ENCODE measurements around the gene GPR63. TPM values are rescaled to one million over a fixed set of nuclear protein-coding genes. Genes with fewer than 3 reads are reported as not detected.

Gene GPR63
- total and polyA plus RNA-seq, 2 of the 4 experiments (the other 2 are of a cell fraction): 0.36 to 0.44 TPM

DNA sequence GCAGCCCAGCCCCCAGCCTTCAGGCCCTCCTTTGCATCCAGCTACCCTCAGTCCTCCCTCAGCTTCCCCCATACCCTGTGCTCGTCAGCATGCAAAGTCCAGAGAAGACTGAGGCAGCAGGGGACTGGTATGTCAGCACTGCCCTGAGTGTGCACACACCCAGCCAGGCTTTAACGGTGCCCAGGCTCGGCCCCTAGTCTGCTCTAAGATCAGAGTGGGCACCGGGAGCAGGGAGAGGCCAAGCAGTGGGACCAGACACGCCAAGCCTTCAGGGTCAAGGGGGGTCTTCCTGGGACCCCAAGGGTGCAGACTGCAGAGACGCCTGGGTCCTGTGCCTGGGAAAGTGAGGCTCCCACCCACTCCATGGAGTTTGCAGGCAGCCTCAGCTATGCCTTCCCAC is 74.7 kb downstream of the GPR63 start:
- Histone ChIP-seq H3K9ac (ENCODE audit: low read depth, low read length) (no peak overlapping the region), H3K4me2 (ENCODE audit: low read depth, low read length) (no peak overlapping the region), H2AK5ac (ENCODE audit: low read depth, low read length) (no peak overlapping the region), H3K9me3 (ENCODE audit: control insufficient read depth, insufficient read depth, low read length) (no peaks in the 10 kb centered on the region), H2BK15ac (ENCODE audit: low read depth, low read length) (no peak overlapping the region), H2BK5ac (ENCODE audit: low read depth, low read length, poor library complexity, severe bottlenecking) (no peak overlapping the region), H2AFZ (replicated peaks; ENCODE audit: low read length, poor library complexity) (no peak overlapping the region), H2BK20ac (ENCODE audit: low read depth, low read length) (no peak overlapping the region), H4K91ac (ENCODE audit: insufficient read depth, low read depth, low read length) (no peak overlapping the region), H3K4me1 (ENCODE audit: control insufficient read depth, insufficient read depth, low read length) (no peaks in the 10 kb centered on the region), H3K27me3 (ENCODE audit: control insufficient read depth, insufficient read depth, low read length) (no peaks in the 10 kb centered on the region), H4K8ac (ENCODE audit: low read depth in 2 of 2, low read length in 2 of 2) (no peak overlapping the region), H3K27ac (ENCODE audit: insufficient read depth, low read length) (no peak overlapping the region), H3K79me1 (ENCODE audit: low read depth in 1 of 2, low read length in 2 of 2) (no peaks in the 10 kb centered on the region), H4K20me1 (ENCODE audit: insufficient read depth, low read length) (no peaks in the 10 kb centered on the region), H2BK120ac (ENCODE audit: low read depth, low read length) (no peak overlapping the region), H3K14ac (replicated peaks; ENCODE audit: low read depth, low read length) (no peak overlapping the region), H3K18ac (ENCODE audit: low read depth, low read length) (no peak overlapping the region), H3K9me1 (ENCODE audit: insufficient read depth, low read length) (no peaks in the 10 kb centered on the region), H2AK9ac (replicated peaks; ENCODE audit: low read depth, low read length, poor library complexity) (no peak overlapping the region), H4K5ac (ENCODE audit: low read depth, low read length) (no peak overlapping the region), H3K36me3 (ENCODE audit: control insufficient read depth, insufficient read depth, low read length) (no peaks in the 10 kb centered on the region), H3K4ac (ENCODE audit: low read depth, low read length) (no peak overlapping the region), H3K23ac (ENCODE audit: low read depth, low read length) (no peak overlapping the region), H3K4me3 (ENCODE audit: insufficient read depth, low read depth, low read length) (no peak overlapping the region), H3K56ac (ENCODE audit: extremely low read depth, insufficient read depth, low read length) (no peak overlapping the region)
- dilution Hi-C loops (cut with HindIII; ENCODE audit: low sequenced_read_pairs, unreplicated experiment): no loop called here
- 66% methylated on average over 4 of the region's 6 CpGs; no CpG with 5 or more reads in 1 of the 2 experiments for WGBS, 2 experiments (ENCODE audit: extremely low coverage in 2 of 2, insufficient read length in 1 of 2)
- ChIA-PET CTCF (no interaction called here), POLR2A (ENCODE audit: unreplicated experiment) (no interaction called here)
- no TSS peak for BruUV-seq (replicated peaks)
- no peak for DNase-seq
- no peak for ATAC-seq (ENCODE audit: low read depth)
- in situ Hi-C loops (cut with MboI; ENCODE audit: low sequenced_read_pairs): no loop called here
- intact Hi-C loops (cut with micrococcal nuclease): no loop called here
- no peak for TF ChIP-seq NFE2L2 (IDR thresholded peaks at IDR 0.05; ENCODE audit: low read depth, low read length)
- no peak for TF ChIP-seq MAZ (IDR thresholded peaks at IDR 0.05; ENCODE audit: borderline replicate concordance, low read depth, low read length)
- no peak for TF ChIP-seq RFX5 (IDR thresholded peaks at IDR 0.05; ENCODE audit: low read depth, low read length)
- TF ChIP-seq BHLHE40 (IDR thresholded peaks at IDR 0.05; ENCODE audit: low read depth, low read length): no peak
- TF ChIP-seq MXI1 (IDR thresholded peaks at IDR 0.05; ENCODE audit: borderline replicate concordance, low read depth, low read length): no peak
- TF ChIP-seq SMC3 (IDR thresholded peaks at IDR 0.05; ENCODE audit: low read depth, low read length): no peak
- TF ChIP-seq CTCF (conservative IDR thresholded peaks at IDR 0.05; ENCODE audit: low read depth, low read length): no peak
- no peak for TF ChIP-seq POLR2A (IDR thresholded peaks at IDR 0.05; ENCODE audit: low read depth, low read length)
- TF ChIP-seq ELK1 (IDR thresholded peaks at IDR 0.05; ENCODE audit: borderline replicate concordance, low read depth, low read length): no peak
- TF ChIP-seq CEBPB (IDR thresholded peaks at IDR 0.05; ENCODE audit: low read depth, low read length): no peak
